Measurements from ENCODE around the gene SYT12.

SYT12 gene

DNA sequence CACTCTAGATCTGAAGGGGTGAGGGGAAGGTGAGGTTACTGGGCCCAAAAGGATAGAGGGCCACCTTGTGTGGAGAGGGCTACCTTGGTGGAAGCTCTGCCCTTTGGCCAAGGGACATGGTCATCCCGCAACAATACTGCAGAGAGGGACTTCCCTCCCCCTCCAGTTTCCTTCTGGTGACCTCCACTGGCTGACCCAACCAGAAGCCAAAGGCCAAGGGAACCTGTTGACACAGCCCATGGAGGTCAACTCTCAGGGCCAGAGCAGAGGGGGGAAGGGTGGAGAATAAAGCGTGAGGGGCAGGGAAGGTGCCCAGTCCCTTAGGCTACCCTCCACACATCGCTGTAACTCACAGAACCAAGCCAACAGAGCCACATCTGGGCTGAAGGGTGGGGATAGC lies 18.7 kb downstream of the SYT12 start:
- Histone ChIP-seq H3K36me3 (replicated peaks in 1 of 2; ENCODE audit: control insufficient read depth in 2 of 2, insufficient read depth in 2 of 2, low read length in 2 of 2) (no peaks in the 10 kb centered on the region), H3K9ac (ENCODE audit: low read depth, low read length, poor library complexity) (no peak overlapping the region), H3K27me3 (ENCODE audit: control insufficient read depth in 3 of 3, insufficient read depth in 3 of 3, low read depth in 1 of 3, low read length in 3 of 3) (peaks cover 0 to 19% (median 0%) of the 10 kb centered on the region in 3 experiments), H3K14ac (ENCODE audit: low read length) (no peak overlapping the region), H3K4me1 (ENCODE audit: control insufficient read depth in 2 of 2, insufficient read depth in 1 of 2, low read depth in 1 of 2, low read length in 2 of 2) (peaks cover 0 to 10% of the 10 kb centered on the region in 2 donors), H3K4me3 (ENCODE audit: low read length in 2 of 2) (peak overlapping the region in 1 of 2 donors; percentile 3), H3K79me1 (ENCODE audit: low read depth, low read length) (no peaks in the 10 kb centered on the region), H3K9me3 (replicated peaks in 1 of 2; ENCODE audit: control insufficient read depth in 2 of 2, insufficient read depth in 1 of 2, low read depth in 1 of 2, low read length in 2 of 2) (no peaks in the 10 kb centered on the region), H4K91ac (ENCODE audit: low read depth, low read length, poor library complexity) (no peak overlapping the region), H2BK120ac (ENCODE audit: low read depth, low read length) (no peak overlapping the region), H3K4me2 (ENCODE audit: insufficient read depth, low read length, poor library complexity, severe bottlenecking) (no peak overlapping the region), H3K18ac (ENCODE audit: low read length) (no peak overlapping the region), H3K23ac (ENCODE audit: low read depth, low read length, poor library complexity) (no peak overlapping the region), H2AK5ac (ENCODE audit: low read depth, low read length) (no peak overlapping the region), H2BK5ac (ENCODE audit: low read length) (no peak overlapping the region), H2BK15ac (ENCODE audit: low read length) (peak overlapping the region; percentile 42), H3K4ac (ENCODE audit: low read length) (no peak overlapping the region), H2AFZ (ENCODE audit: low read length) (no peak overlapping the region), H2BK12ac (ENCODE audit: low read length) (no peak overlapping the region), H4K8ac (ENCODE audit: low read depth, low read length) (no peak overlapping the region), H3K27ac (replicated peaks; ENCODE audit: low read length) (no peak overlapping the region)
- WGBS, 2 donors (ENCODE audit: extremely low coverage in 2 of 2, insufficient read length in 2 of 2, insufficient replicate concordance in 1 of 2) = no CpG with 5 or more reads among the region's 3 CpGs
- no peak for DNase-seq (ENCODE audit: low spot score)

DNA sequence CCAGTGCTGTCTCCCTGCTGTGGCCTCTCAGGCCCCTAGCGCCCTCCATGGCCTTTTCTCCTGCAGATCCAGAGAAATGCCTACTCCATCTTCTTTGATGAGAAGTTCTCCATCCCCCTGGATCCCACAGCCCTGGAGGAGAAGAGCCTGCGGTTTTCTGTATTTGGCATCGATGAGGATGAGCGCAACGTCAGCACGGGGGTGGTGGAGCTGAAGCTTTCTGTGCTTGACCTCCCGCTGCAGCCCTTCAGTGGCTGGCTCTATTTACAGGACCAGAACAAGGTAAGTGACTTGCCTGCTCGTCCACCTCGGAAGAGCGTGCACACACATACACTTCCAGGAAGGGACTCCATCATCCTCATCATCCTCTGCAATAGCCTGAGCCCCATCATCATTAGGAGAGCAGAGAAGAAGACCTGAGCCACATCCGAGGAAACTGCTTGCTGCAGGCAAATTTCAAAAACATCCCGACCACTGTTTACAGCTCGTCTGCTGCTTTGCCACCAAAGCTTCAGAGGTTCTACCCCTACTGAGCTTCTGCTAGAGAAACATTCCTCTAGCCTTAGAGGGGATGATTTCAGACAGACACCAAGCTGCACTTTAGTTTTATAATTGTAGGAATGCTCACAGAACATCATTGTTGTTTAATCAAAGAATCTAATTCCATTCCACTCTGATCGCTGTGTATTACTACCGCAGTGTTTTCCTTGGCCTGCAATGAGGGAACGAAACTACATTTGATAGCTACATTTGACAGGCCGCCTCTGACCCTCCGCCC lies 20.8 kb downstream of the SYT12 start:
- Histone ChIP-seq H3K4ac (ENCODE audit: low read length) (no peak overlapping the region), H3K4me3 (ENCODE audit: low read length in 2 of 2) (no peak overlapping the region), H4K91ac (ENCODE audit: low read depth, low read length, poor library complexity) (no peak overlapping the region), H3K79me1 (ENCODE audit: low read depth, low read length) (peaks cover 2% of the 10 kb centered on the region), H3K23ac (ENCODE audit: low read depth, low read length, poor library complexity) (no peak overlapping the region), H3K4me1 (ENCODE audit: control insufficient read depth in 2 of 2, insufficient read depth in 1 of 2, low read depth in 1 of 2, low read length in 2 of 2) (peaks cover 0 to 10% of the 10 kb centered on the region in 2 donors), H3K4me2 (ENCODE audit: insufficient read depth, low read length, poor library complexity, severe bottlenecking) (no peak overlapping the region), H3K27ac (replicated peaks; ENCODE audit: low read length) (no peak overlapping the region), H2BK120ac (ENCODE audit: low read depth, low read length) (peak overlapping the region; percentile 81), H3K9ac (ENCODE audit: low read depth, low read length, poor library complexity) (no peak overlapping the region), H3K18ac (ENCODE audit: low read length) (no peak overlapping the region), H4K8ac (ENCODE audit: low read depth, low read length) (no peak overlapping the region), H3K27me3 (ENCODE audit: control insufficient read depth in 3 of 3, insufficient read depth in 3 of 3, low read depth in 1 of 3, low read length in 3 of 3) (peaks cover 0 to 19% (median 0%) of the 10 kb centered on the region in 3 experiments), H2BK5ac (ENCODE audit: low read length) (no peak overlapping the region), H2AK5ac (ENCODE audit: low read depth, low read length) (no peak overlapping the region), H2AFZ (ENCODE audit: low read length) (peak overlapping the region; percentile 34), H3K36me3 (replicated peaks in 1 of 2; ENCODE audit: control insufficient read depth in 2 of 2, insufficient read depth in 2 of 2, low read length in 2 of 2) (no peaks in the 10 kb centered on the region), H2BK12ac (ENCODE audit: low read length) (no peak overlapping the region), H3K14ac (ENCODE audit: low read length) (no peak overlapping the region), H3K9me3 (replicated peaks in 1 of 2; ENCODE audit: control insufficient read depth in 2 of 2, insufficient read depth in 1 of 2, low read depth in 1 of 2, low read length in 2 of 2) (no peaks in the 10 kb centered on the region), H2BK15ac (ENCODE audit: low read length) (peak overlapping the region; percentile 83)
- WGBS, 2 donors (ENCODE audit: extremely low coverage in 2 of 2, insufficient read length in 2 of 2, insufficient replicate concordance in 1 of 2) = no CpG with 5 or more reads among the region's 18 CpGs
- no peak for DNase-seq (ENCODE audit: low spot score)

DNA sequence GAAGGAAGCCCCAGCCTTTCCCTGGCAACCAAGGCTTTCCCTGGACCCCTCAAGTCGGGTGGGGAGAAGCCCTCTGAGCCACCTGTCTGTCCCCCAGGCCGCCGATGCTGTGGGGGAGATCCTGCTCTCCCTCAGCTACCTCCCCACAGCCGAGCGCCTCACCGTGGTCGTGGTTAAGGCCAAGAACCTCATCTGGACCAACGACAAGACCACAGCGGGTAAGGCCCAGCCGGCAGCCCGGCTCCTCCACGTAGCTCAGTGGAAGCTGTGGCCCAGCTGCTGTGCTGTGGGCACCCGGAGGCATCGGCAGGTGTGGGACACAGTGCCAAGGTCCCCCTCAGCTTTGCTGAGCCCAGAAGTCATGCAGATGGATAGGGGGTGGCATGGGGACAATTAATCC lies 21.6 kb downstream of the SYT12 start:
- Histone ChIP-seq H3K27ac (replicated peaks; ENCODE audit: low read length) (no peak overlapping the region), H3K9ac (ENCODE audit: low read depth, low read length, poor library complexity) (no peak overlapping the region), H3K23ac (ENCODE audit: low read depth, low read length, poor library complexity) (peak overlapping the region; percentile 43), H2BK15ac (ENCODE audit: low read length) (no peak overlapping the region), H4K91ac (ENCODE audit: low read depth, low read length, poor library complexity) (no peak overlapping the region), H3K4me2 (ENCODE audit: insufficient read depth, low read length, poor library complexity, severe bottlenecking) (no peak overlapping the region), H3K18ac (ENCODE audit: low read length) (peak overlapping the region; percentile 57), H3K36me3 (replicated peaks in 1 of 2; ENCODE audit: control insufficient read depth in 2 of 2, insufficient read depth in 2 of 2, low read length in 2 of 2) (no peaks in the 10 kb centered on the region), H4K8ac (ENCODE audit: low read depth, low read length) (no peak overlapping the region), H2BK120ac (ENCODE audit: low read depth, low read length) (peak overlapping the region; percentile 81), H3K9me3 (replicated peaks in 1 of 2; ENCODE audit: control insufficient read depth in 2 of 2, insufficient read depth in 1 of 2, low read depth in 1 of 2, low read length in 2 of 2) (no peaks in the 10 kb centered on the region), H3K79me1 (ENCODE audit: low read depth, low read length) (peaks cover 2% of the 10 kb centered on the region), H2BK5ac (ENCODE audit: low read length) (no peak overlapping the region), H3K27me3 (ENCODE audit: control insufficient read depth in 3 of 3, insufficient read depth in 3 of 3, low read depth in 1 of 3, low read length in 3 of 3) (peaks cover 0 to 19% (median 0%) of the 10 kb centered on the region in 3 experiments), H2BK12ac (ENCODE audit: low read length) (no peak overlapping the region), H2AFZ (ENCODE audit: low read length) (peak overlapping the region; percentile 34), H2AK5ac (ENCODE audit: low read depth, low read length) (peak overlapping the region; percentile 83), H3K4ac (ENCODE audit: low read length) (no peak overlapping the region), H3K4me1 (ENCODE audit: control insufficient read depth in 2 of 2, insufficient read depth in 1 of 2, low read depth in 1 of 2, low read length in 2 of 2) (peaks cover 0 to 10% of the 10 kb centered on the region in 2 donors), H3K14ac (ENCODE audit: low read length) (peak overlapping the region; percentile 38), H3K4me3 (ENCODE audit: low read length in 2 of 2) (no peak overlapping the region)
- WGBS, 2 donors (ENCODE audit: extremely low coverage in 2 of 2, insufficient read length in 2 of 2, insufficient replicate concordance in 1 of 2) = no CpG with 5 or more reads among the region's 14 CpGs
- DNase-seq (ENCODE audit: low spot score) = no peak

DNA sequence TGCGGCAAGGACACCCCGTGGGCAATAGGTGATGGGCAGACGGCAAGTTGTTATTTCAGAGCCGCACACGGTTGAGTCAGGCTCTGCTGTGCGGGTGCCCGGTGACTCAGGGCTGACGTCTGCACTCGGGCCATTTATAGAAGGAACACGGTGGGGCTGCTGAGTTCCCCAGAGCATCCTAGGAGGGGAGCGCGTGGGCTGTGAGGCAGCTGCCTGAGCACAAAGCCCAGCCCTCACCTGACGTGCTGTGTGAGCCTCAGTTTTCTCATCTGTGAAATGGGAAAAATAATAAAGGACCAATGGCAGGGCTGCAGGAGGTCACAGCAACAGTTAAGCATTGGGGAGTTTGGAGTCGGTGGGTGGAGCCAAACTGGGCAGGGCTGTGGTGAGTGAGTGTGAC lies 22.4 kb downstream of the SYT12 start:
- no peaks in the 10 kb centered on the region for H3K9me3 ChIP-seq (replicated peaks in 1 of 2; ENCODE audit: control insufficient read depth in 2 of 2, insufficient read depth in 1 of 2, low read depth in 1 of 2, low read length in 2 of 2)
- H2AFZ ChIP-seq (ENCODE audit: low read length) = no peak overlapping the region
- no peak overlapping the region for H3K4me2 ChIP-seq (ENCODE audit: insufficient read depth, low read length, poor library complexity, severe bottlenecking)
- H3K4ac ChIP-seq (ENCODE audit: low read length) = no peak overlapping the region
- H2AK5ac ChIP-seq (ENCODE audit: low read depth, low read length) = peak overlapping the region; percentile 63
- H2BK5ac ChIP-seq (ENCODE audit: low read length) = no peak overlapping the region
- WGBS, 2 donors (ENCODE audit: extremely low coverage in 2 of 2, insufficient read length in 2 of 2, insufficient replicate concordance in 1 of 2) = no CpG with 5 or more reads among the region's 14 CpGs
- H3K4me3 ChIP-seq (ENCODE audit: low read length in 2 of 2) = no peak overlapping the region
- no peaks in the 10 kb centered on the region for H3K36me3 ChIP-seq (replicated peaks in 1 of 2; ENCODE audit: control insufficient read depth in 2 of 2, insufficient read depth in 2 of 2, low read length in 2 of 2)
- H4K8ac ChIP-seq (ENCODE audit: low read depth, low read length) = no peak overlapping the region
- peak overlapping the region; percentile 44 for H3K9ac ChIP-seq (ENCODE audit: low read depth, low read length, poor library complexity)
- no peak overlapping the region for H4K91ac ChIP-seq (ENCODE audit: low read depth, low read length, poor library complexity)
- H3K27me3 ChIP-seq (ENCODE audit: control insufficient read depth in 3 of 3, insufficient read depth in 3 of 3, low read depth in 1 of 3, low read length in 3 of 3) = peaks cover 0 to 19% (median 0%) of the 10 kb centered on the region in 3 experiments
- H2BK120ac ChIP-seq (ENCODE audit: low read depth, low read length) = no peak overlapping the region
- peaks cover 2% of the 10 kb centered on the region for H3K79me1 ChIP-seq (ENCODE audit: low read depth, low read length)
- DNase-seq (ENCODE audit: low spot score) = no peak
- H3K4me1 ChIP-seq (ENCODE audit: control insufficient read depth in 2 of 2, insufficient read depth in 1 of 2, low read depth in 1 of 2, low read length in 2 of 2) = peaks cover 0 to 10% of the 10 kb centered on the region in 2 donors
- no peak overlapping the region for H3K18ac ChIP-seq (ENCODE audit: low read length)
- H3K14ac ChIP-seq (ENCODE audit: low read length) = no peak overlapping the region
- no peak overlapping the region for H3K27ac ChIP-seq (replicated peaks; ENCODE audit: low read length)
- H2BK15ac ChIP-seq (ENCODE audit: low read length) = no peak overlapping the region
- no peak overlapping the region for H3K23ac ChIP-seq (ENCODE audit: low read depth, low read length, poor library complexity)
- H2BK12ac ChIP-seq (ENCODE audit: low read length) = no peak overlapping the region
